ENCODE results near the gene CRCP. TPM values are rescaled to one million over a fixed set of nuclear protein-coding genes. Genes with fewer than 3 reads are reported as not detected.

CRCP gene
- total RNA-seq, 1 experiment from 2014 or later, result 32.4 TPM

DNA sequence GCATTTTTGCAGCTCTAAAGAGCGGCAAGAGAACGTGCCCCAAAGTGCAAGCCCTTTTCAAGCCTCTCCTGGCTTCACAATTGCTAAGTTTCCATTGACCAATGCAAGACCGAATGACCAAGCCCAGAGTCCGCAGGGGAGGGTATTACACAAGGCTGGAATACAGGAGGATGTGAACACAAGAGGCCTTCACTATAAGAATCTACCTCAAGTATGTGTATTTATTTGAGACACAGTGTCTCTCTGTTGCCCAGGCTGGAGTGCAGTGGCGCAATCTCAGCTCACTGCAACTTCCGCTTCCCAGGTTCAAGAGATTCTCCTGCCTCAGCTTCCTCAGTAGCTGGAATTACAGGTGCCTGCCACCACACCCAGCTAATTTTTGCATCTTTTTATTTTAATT, 68.3 kb downstream of the CRCP start:
- intact Hi-C loops (cut with micrococcal nuclease; ENCODE audit: unreplicated experiment), result no loop called here
- Histone ChIP-seq H3K9me2 (ENCODE audit: insufficient read depth) (no peaks in the 10 kb centered on the region), H3K79me2 (ENCODE audit: low read depth) (no peaks in the 10 kb centered on the region), H3K4me3 (no peak overlapping the region), H3F3A (ENCODE audit: insufficient read depth, low read depth) (no peaks in the 10 kb centered on the region), H3K27me3 (ENCODE audit: insufficient read depth, low read depth) (no peaks in the 10 kb centered on the region), H2AFZ (no peak overlapping the region), H4K20me1 (ENCODE audit: insufficient read depth) (no peaks in the 10 kb centered on the region), H3K4me2 (no peak overlapping the region), H3K4me1 (replicated peaks; ENCODE audit: insufficient read depth) (no peaks in the 10 kb centered on the region), H3K27ac (no peak overlapping the region), H3K9me3 (ENCODE audit: insufficient read depth, low read depth) (no peaks in the 10 kb centered on the region), H3K36me3 (ENCODE audit: low read depth) (no peaks in the 10 kb centered on the region)
- BruUV-seq (replicated peaks), result no TSS peak
- no peak for DNase-seq
- ChIA-PET POLR2A (ENCODE audit: unreplicated experiment) (interaction anchor here (0.7 kb wide), 1 partner anchor 362 kb away, joined by 29 read pairs; no protein-coding TSS in a partner anchor), CTCF (no interaction called here)
- TF ChIP-seq EZH2 (IDR thresholded peaks at IDR 0.05; ENCODE audit: low read depth), result no peak
- TF ChIP-seq, protein P1, sequence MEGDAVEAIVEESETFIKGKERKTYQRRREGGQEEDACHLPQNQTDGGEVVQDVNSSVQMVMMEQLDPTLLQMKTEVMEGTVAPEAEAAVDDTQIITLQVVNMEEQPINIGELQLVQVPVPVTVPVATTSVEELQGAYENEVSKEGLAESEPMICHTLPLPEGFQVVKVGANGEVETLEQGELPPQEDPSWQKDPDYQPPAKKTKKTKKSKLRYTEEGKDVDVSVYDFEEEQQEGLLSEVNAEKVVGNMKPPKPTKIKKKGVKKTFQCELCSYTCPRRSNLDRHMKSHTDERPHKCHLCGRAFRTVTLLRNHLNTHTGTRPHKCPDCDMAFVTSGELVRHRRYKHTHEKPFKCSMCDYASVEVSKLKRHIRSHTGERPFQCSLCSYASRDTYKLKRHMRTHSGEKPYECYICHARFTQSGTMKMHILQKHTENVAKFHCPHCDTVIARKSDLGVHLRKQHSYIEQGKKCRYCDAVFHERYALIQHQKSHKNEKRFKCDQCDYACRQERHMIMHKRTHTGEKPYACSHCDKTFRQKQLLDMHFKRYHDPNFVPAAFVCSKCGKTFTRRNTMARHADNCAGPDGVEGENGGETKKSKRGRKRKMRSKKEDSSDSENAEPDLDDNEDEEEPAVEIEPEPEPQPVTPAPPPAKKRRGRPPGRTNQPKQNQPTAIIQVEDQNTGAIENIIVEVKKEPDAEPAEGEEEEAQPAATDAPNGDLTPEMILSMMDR (conservative IDR thresholded peaks at IDR 0.05), result no peak

DNA sequence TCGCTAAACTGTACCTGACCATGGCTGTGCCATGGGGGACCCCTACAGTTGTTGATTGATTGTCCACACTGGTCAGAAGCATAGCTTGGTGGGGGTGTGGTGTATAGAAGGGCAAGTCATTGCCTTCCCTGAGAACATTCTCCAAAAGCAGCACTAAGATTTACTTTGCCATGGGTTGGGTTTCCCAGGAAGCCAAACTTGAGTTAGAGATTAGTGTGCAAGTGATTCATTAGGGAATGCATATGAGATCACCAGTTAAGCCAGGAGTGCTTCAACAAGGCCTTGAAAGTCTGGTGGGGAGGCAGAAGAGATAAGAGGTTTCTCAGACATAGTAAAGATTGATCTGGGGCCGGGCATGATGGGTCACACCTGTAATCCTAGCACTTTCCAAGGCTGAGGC, 69.1 kb downstream of the CRCP start:
- no peak for DNase-seq
- TF ChIP-seq, protein P1 (conservative IDR thresholded peaks at IDR 0.05), result no peak
- TF ChIP-seq EZH2 (IDR thresholded peaks at IDR 0.05; ENCODE audit: low read depth), result no peak
- BruUV-seq (replicated peaks), result no TSS peak
- H4K20me1 ChIP-seq (ENCODE audit: insufficient read depth), result no peaks in the 10 kb centered on the region
- no peaks in the 10 kb centered on the region for H3K9me3 ChIP-seq (ENCODE audit: insufficient read depth, low read depth)
- H3K27ac ChIP-seq, result no peak overlapping the region
- H3K4me1 ChIP-seq (replicated peaks; ENCODE audit: insufficient read depth), result no peaks in the 10 kb centered on the region
- ChIA-PET POLR2A (ENCODE audit: unreplicated experiment) (no interaction called here), CTCF (no interaction called here)
- no peaks in the 10 kb centered on the region for H3K36me3 ChIP-seq (ENCODE audit: low read depth)
- no peak overlapping the region for H3K4me2 ChIP-seq
- no peaks in the 10 kb centered on the region for H3K79me2 ChIP-seq (ENCODE audit: low read depth)
- H3K27me3 ChIP-seq (ENCODE audit: insufficient read depth, low read depth), result no peaks in the 10 kb centered on the region
- H3K9me2 ChIP-seq (ENCODE audit: insufficient read depth), result no peaks in the 10 kb centered on the region
- H3F3A ChIP-seq (ENCODE audit: insufficient read depth, low read depth), result no peaks in the 10 kb centered on the region
- H3K4me3 ChIP-seq, result no peak overlapping the region
- intact Hi-C loops (cut with micrococcal nuclease; ENCODE audit: unreplicated experiment), result no loop called here
- no peak overlapping the region for H2AFZ ChIP-seq

DNA sequence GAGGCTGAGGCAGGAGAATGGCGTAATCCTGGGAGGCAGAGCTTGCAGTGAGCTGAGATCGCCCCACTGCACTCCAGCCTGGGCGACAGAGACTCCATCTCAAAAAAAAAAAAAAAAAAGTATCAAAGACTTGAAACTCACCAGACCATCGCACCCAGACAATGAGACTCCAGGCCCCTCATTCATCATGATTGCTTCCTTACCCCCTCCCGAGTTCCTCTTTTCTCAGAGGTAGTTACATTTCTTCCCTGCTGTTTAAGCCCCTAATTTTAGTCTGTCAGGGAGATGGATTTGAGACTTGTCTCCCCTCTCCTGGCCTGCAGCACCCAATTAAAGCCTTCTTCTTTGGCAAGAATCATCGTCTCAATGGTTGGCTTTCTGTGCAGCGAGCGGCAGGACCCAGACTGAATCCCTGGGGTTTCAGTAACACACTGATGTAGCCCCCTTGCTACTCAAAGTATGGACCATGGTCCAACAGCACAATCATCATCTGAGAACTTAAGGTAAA, 71.1 kb downstream of the CRCP start:
- Histone ChIP-seq H3K9me3 (ENCODE audit: insufficient read depth, low read depth) (no peaks in the 10 kb centered on the region), H3K4me1 (replicated peaks; ENCODE audit: insufficient read depth) (no peaks in the 10 kb centered on the region), H3K79me2 (ENCODE audit: low read depth) (no peaks in the 10 kb centered on the region), H2AFZ (no peak overlapping the region), H3K36me3 (ENCODE audit: low read depth) (no peaks in the 10 kb centered on the region), H4K20me1 (ENCODE audit: insufficient read depth) (no peaks in the 10 kb centered on the region), H3K4me3 (no peak overlapping the region), H3K9me2 (ENCODE audit: insufficient read depth) (no peaks in the 10 kb centered on the region), H3F3A (ENCODE audit: insufficient read depth, low read depth) (no peaks in the 10 kb centered on the region), H3K27me3 (ENCODE audit: insufficient read depth, low read depth) (no peaks in the 10 kb centered on the region), H3K4me2 (no peak overlapping the region), H3K27ac (no peak overlapping the region)
- POLR2A ChIA-PET (ENCODE audit: unreplicated experiment), result no interaction called here
- intact Hi-C loops (cut with micrococcal nuclease; ENCODE audit: unreplicated experiment), result no loop called here
- CTCF ChIA-PET, result no interaction called here
- TF ChIP-seq, protein P1 (conservative IDR thresholded peaks at IDR 0.05), result no peak
- TF ChIP-seq EZH2 (IDR thresholded peaks at IDR 0.05; ENCODE audit: low read depth), result no peak
- no TSS peak for BruUV-seq (replicated peaks)
- no peak for DNase-seq

Data from PC-9 (cell line).